HG03095 (cell line): ENCODE measurements around the gene RAI1.

Source experiments
- ATAC-seq: cut with Tn5 transposase; IDR thresholded peaks from one replicate; pipeline ENCODE4 v1.9.1; 2021; ENCODE audit warnings: moderate library complexity; ENCODE audit not compliant: unreplicated experiment

RAI1 gene

GRCh38 chr17:17729620-17730249 lies 48.5 kb downstream of the RAI1 start:
- no peak for ATAC-seq

DNA sequence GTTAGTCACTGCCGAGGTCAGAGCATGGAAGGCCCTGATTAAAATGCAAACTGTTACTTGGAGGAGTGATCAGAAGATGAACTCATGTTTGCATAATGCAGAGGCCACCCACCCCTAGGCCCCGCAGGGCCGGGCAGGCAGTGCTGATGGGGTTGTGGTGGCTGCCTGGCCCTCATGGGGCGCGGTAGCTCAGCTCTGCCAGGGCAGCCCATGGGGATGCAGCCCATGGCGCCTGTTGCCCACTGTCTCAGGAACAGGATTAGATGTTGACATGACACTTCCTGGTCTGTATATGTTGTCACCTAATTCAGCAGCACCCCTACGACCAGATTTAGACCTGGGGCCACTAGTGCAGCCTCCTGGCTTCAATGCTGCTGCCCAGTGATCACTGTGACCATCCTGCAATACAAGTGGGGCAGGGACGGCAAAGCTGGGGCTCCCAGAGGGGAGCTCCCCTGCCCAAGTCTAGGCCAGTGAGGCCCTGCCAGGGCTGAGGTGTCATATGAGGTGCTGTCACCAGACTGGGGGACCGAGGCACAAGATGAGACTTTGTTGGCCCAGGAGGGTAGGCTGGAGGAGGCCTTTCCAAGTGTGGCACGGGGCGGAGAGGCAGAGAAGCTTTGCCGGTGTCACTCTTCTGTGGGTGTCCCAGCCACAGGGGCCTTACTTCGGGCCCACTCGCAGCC lies 49.1 kb downstream of the RAI1 start:
- ATAC-seq: no peak

GRCh38 chr17:17732444-17732843 lies 51.2 kb downstream of the RAI1 start:
- ATAC-seq: no peak

GRCh38 chr17:17732892-17733670 lies 51.8 kb downstream of the RAI1 start:
- no peak for ATAC-seq

GRCh38 chr17:17736205-17737183 lies 55.2 kb downstream of the RAI1 start:
- ATAC-seq: no peak

GRCh38 chr17:17737961-17738894 lies 57.0 kb downstream of the RAI1 start:
- ATAC-seq: no peak

DNA sequence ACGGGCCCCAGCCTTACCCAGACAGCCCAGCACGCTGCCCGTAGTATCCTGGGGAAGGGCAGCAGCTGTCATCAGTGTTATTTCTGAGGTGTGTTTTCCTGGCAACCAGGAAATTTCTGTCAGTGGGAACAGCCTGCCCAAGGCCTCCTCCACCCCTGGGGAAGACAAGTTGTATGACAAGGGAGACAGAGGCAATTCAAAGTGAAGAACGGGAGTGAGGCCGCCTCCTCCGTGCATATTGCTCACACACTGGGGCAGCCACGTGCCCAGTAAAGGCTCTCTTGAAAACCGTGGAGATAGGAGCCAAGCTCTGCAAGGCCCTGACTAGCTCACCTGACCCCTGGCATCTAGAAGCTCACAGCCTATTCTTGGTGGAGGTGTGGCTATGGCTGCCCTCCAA lies 57.6 kb downstream of the RAI1 start:
- ATAC-seq: no peak

GRCh38 chr17:17739388-17740066 lies 58.3 kb downstream of the RAI1 start:
- ATAC-seq: no peak

- ATAC-seq: no peak
These were observed 59.5 kb downstream of the RAI1 start for GRCh38 chr17:17740615-17741348.

DNA sequence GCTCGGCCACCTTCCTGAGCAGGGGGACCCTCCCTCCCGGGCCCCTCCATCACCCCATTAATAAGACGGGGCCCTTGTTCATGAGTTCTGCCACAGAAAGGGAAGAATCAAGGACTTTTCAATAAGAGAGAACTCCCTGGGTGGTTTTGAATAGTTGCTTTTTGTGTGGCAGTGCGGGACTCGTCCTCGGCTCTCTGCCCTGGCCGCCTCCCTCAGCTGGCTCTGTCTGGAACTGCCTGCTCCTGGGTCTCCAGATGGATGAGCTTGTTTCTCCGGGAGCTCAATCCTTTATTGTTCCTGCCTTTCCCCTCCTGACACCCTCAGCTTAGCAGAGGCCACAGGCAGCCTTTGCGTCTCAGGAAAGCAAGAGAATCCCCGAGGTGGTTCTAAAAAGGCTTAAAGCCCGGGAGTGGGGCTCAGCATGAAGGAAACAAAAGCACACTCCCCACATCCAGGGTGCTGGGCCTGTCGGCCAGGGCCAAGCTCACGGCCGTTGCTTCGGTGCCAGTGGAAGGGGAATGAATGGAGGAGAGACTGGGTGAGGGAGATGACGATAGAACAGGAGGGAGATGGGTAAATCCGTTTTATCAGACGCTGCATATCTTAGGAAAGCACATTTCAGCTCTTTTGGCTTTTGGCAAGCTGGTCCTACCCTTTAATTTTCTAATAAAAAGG lies 60.2 kb downstream of the RAI1 start:
- ATAC-seq: no peak

GRCh38 chr17:17742133-17742621 lies 60.9 kb downstream of the RAI1 start:
- no peak for ATAC-seq

DNA sequence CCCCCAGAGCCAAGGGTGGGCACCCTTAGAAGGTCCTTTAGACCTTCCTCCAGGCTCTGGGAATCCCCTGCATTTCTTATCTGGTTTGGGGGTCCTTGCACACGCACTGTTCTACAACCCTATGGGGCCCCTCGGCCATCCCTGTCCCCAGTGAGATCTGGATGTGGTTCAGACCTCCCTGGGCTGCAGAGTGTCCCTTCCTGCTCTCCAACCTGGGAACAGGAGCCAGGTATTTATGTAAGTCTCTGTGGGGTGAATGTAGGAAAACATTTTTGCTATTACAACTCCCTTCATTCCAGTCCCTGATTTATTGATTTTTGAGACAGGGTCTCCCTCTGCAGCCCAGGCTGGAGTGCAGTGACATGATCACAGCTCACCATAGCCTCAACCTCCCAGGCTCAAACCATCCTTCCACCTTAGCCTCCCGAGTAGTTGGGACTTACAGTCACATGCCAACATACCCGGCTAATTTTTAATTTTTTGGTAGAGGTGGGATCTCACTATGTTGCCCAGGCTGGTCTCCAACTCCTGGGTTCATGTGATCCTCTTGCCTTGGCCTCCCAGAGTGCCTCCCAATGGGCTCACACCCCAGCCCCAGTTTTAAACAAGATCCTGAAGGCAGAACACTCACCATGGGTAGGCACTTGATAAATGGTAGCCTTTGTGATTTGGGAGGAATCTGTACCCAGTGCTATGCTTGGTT lies 61.6 kb downstream of the RAI1 start:
- no peak for ATAC-seq

GRCh38 chr17:17743391-17744112 lies 62.3 kb downstream of the RAI1 start:
- ATAC-seq: no peak

GRCh38 chr17:17744116-17744515 lies 62.9 kb downstream of the RAI1 start:
- no peak for ATAC-seq

- no peak for ATAC-seq
These were observed 64.5 kb downstream of the RAI1 start for GRCh38 chr17:17745476-17746455.
